Fibroblast of lung (primary cell): ENCODE measurements around the gene TTC3. TPM values are rescaled to one million over a fixed set of nuclear protein-coding genes. Genes with fewer than 3 reads are reported as not detected.

Source experiments
- DNase-seq, 2 donors: peaks; one replicate each; pipeline versions ENCODE4 v3.0.0 to v3.0.0-alpha.2; 2010; ENCODE audit warnings: low read depth in 2 of 2
- H2AFZ ChIP-seq: 2 replicates; pipeline ENCODE4 v1.5.1; 2012; ENCODE audit warnings: low read length, control low read depth, inconsistent platforms
- H3K27ac ChIP-seq: 2 replicates; pipeline ENCODE4 v1.5.1; 2011; ENCODE audit warnings: low read length, control low read depth; ENCODE audit not compliant: insufficient read depth
- H3K27me3 ChIP-seq: 2 replicates; pipeline ENCODE4 v1.5.1; 2011; ENCODE audit warnings: mild to moderate bottlenecking, low read length; ENCODE audit not compliant: control insufficient read depth, insufficient read depth
- H3K36me3 ChIP-seq: 2 replicates; pipeline ENCODE4 v1.5.1; 2011; ENCODE audit warnings: low read length; ENCODE audit not compliant: control insufficient read depth, insufficient read depth
- H3K4me1 ChIP-seq: 2 replicates; pipeline ENCODE4 v1.5.1; 2011; ENCODE audit warnings: low read length; ENCODE audit not compliant: control insufficient read depth, insufficient read depth; ENCODE audit errors: extremely low read depth
- H3K4me2 ChIP-seq: 2 replicates; pipeline ENCODE4 v1.5.1; 2011; ENCODE audit warnings: low read length, control low read depth; ENCODE audit not compliant: insufficient read depth; ENCODE audit errors: extremely low read depth
- H3K4me3 ChIP-seq, 4 experiments: fragments of 200-600 bp in 1 of 4; sonication (generic) in 1 of 4; replicated peaks in 1 of 4; 2 replicates each; pipeline ENCODE4 v1.5.1; 2011 to 2016; ENCODE audit warnings: low read length in 4 of 4, low read depth in 3 of 4, mild to moderate bottlenecking in 3 of 4, control low read depth in 2 of 4, inconsistent platforms in 1 of 4, mixed read lengths in 1 of 4; ENCODE audit not compliant: insufficient read depth in 1 of 4; ENCODE audit errors: control extremely low read depth in 1 of 4
- H3K79me2 ChIP-seq: 2 replicates; pipeline ENCODE4 v1.5.1; 2012; ENCODE audit warnings: mild to moderate bottlenecking, low read length, inconsistent platforms; ENCODE audit not compliant: control insufficient read depth, insufficient read depth
- H3K9ac ChIP-seq: 2 replicates; pipeline ENCODE4 v1.5.1; 2011; ENCODE audit warnings: mild to moderate bottlenecking, low read length, control low read depth; ENCODE audit not compliant: insufficient read depth
- H3K9me3 ChIP-seq: 2 replicates; pipeline ENCODE4 v1.5.1; 2012; ENCODE audit warnings: low read depth, low read length; ENCODE audit not compliant: control insufficient read depth, insufficient read depth
- H4K20me1 ChIP-seq: 2 replicates; pipeline ENCODE4 v1.5.1; 2011; ENCODE audit warnings: low read length; ENCODE audit not compliant: control insufficient read depth, insufficient read depth; ENCODE audit errors: extremely low read depth
- EZH2 ChIP-seq: IDR thresholded peaks from 2 replicates; pipeline ENCODE4 v1.5.1; 2012; ENCODE audit warnings: low read length, control low read depth, mild to moderate bottlenecking; ENCODE audit errors: missing control alignments
- polyA minus RNA-seq: library from RNA; depleted of rRNA, polyadenylated mRNA; stranded (reverse); fragments of >200 nt; gene quantifications from 2 replicates; pipeline ENCODE4 v1.2.3, GENCODE V29; 2011; ENCODE audit warnings: low replicate concordance
- polyA plus RNA-seq, 2 donors: library from polyadenylated mRNA; depleted of rRNA in 1 of 2; stranded (reverse) in 1 of 2; unstranded in 1 of 2; fragments of >200 nt; gene quantifications; 2 replicates each; pipeline ENCODE4 v1.2.1, GENCODE V29; 2011 to 2012; ENCODE audit warnings: missing spikeins in 1 of 2
- total RNA-seq: library from RNA; depleted of rRNA; stranded (reverse); fragments of >200 nt; gene quantifications from 2 replicates; pipeline ENCODE4 v1.2.1, GENCODE V29; 2014
- TF ChIP-seq, protein P1 (sequence below), 2 donors: IDR thresholded peaks in 1 of 2; conservative IDR thresholded peaks in 1 of 2; 1 replicate in 1 of 2; 2 replicates in 1 of 2; pipeline ENCODE4 v1.5.1; 2011 to 2012; ENCODE audit warnings: low read length in 2 of 2, control low read depth in 1 of 2, inconsistent platforms in 1 of 2, low read depth in 1 of 2, mild to moderate bottlenecking in 1 of 2

TTC3 gene, protein sequence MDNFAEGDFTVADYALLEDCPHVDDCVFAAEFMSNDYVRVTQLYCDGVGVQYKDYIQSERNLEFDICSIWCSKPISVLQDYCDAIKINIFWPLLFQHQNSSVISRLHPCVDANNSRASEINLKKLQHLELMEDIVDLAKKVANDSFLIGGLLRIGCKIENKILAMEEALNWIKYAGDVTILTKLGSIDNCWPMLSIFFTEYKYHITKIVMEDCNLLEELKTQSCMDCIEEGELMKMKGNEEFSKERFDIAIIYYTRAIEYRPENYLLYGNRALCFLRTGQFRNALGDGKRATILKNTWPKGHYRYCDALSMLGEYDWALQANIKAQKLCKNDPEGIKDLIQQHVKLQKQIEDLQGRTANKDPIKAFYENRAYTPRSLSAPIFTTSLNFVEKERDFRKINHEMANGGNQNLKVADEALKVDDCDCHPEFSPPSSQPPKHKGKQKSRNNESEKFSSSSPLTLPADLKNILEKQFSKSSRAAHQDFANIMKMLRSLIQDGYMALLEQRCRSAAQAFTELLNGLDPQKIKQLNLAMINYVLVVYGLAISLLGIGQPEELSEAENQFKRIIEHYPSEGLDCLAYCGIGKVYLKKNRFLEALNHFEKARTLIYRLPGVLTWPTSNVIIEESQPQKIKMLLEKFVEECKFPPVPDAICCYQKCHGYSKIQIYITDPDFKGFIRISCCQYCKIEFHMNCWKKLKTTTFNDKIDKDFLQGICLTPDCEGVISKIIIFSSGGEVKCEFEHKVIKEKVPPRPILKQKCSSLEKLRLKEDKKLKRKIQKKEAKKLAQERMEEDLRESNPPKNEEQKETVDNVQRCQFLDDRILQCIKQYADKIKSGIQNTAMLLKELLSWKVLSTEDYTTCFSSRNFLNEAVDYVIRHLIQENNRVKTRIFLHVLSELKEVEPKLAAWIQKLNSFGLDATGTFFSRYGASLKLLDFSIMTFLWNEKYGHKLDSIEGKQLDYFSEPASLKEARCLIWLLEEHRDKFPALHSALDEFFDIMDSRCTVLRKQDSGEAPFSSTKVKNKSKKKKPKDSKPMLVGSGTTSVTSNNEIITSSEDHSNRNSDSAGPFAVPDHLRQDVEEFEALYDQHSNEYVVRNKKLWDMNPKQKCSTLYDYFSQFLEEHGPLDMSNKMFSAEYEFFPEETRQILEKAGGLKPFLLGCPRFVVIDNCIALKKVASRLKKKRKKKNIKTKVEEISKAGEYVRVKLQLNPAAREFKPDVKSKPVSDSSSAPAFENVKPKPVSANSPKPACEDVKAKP (N-terminal part only)
- total RNA-seq = 224 and 253 TPM in 2 replicates
- polyA plus RNA-seq = 93.2 and 121 TPM in 2 replicates
- 67.1 and 109 TPM in 2 replicates for polyA plus RNA-seq (2012)
- polyA minus RNA-seq = 36.3 and 59.6 TPM in 2 replicates

DNA sequence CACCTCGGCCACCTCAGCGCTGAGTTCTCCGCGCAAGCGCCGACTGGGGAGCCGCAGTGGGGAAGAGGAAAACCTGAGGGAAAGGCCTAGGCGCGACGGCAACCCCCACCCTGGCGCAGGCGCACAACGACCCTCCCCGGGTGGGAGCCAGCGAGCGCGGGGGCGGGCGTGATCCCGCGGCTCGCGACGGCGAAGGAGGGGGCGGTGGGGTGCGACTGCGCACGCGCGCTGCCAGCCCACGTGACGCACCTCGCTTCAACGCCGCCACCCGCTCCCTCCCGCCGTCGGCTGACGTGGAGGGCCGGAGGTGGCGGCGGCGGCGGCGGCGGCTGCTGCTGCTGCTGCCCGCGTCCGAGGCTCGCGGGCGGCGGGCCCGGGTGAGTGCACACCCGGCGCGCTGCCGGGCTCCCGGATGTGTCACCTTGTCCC, at the start of gene TTC3, which contains the start of gene PIGP:
TSS of gene TTC3 (plus strand) at position 267 of the 429 bp plus-strand sequence. CDS start 14,004 bp downstream, outside the sequence.
TSS of gene PIGP (minus strand) at position 84 of the 429 bp plus-strand sequence. CDS start 556 bp downstream, outside the sequence.
- H4K20me1 ChIP-seq = no peaks in the 10 kb centered on the region
- H3K79me2 ChIP-seq = peaks cover 45% of the 10 kb centered on the region

DNA sequence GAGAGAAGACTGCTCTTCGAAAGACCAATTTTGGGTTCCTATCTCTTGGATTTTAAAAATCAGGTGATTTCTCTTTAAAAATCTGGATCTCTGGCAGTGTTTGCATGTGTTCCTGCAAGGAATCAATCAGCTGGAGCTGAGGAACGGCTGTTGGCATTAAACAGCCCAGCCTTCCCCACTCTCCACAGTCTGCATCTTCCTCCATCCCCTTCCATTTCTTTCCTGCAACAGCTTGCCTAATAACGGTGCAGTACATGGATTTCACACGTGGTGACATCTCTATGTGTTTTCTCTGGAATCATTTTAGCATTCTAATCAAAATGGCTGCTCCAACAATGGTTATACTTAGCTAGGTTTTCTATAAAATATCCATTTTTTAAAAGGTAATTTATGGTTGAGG, 46.6 kb upstream of the TTC3 start:
- Histone ChIP-seq H2AFZ (no peak overlapping the region), H3K27me3 (peaks cover 2% of the 10 kb centered on the region), H3K4me3 (no peak overlapping the region), H3K36me3 (no peaks in the 10 kb centered on the region), H3K4me1 (no peaks in the 10 kb centered on the region), H3K9ac (no peak overlapping the region), H3K4me2 (no peak overlapping the region), H3K79me2 (no peaks in the 10 kb centered on the region), H3K27ac (no peak overlapping the region), H4K20me1 (no peaks in the 10 kb centered on the region), H3K9me3 (no peaks in the 10 kb centered on the region)
- TF ChIP-seq, protein P1, sequence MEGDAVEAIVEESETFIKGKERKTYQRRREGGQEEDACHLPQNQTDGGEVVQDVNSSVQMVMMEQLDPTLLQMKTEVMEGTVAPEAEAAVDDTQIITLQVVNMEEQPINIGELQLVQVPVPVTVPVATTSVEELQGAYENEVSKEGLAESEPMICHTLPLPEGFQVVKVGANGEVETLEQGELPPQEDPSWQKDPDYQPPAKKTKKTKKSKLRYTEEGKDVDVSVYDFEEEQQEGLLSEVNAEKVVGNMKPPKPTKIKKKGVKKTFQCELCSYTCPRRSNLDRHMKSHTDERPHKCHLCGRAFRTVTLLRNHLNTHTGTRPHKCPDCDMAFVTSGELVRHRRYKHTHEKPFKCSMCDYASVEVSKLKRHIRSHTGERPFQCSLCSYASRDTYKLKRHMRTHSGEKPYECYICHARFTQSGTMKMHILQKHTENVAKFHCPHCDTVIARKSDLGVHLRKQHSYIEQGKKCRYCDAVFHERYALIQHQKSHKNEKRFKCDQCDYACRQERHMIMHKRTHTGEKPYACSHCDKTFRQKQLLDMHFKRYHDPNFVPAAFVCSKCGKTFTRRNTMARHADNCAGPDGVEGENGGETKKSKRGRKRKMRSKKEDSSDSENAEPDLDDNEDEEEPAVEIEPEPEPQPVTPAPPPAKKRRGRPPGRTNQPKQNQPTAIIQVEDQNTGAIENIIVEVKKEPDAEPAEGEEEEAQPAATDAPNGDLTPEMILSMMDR (conservative IDR thresholded peaks at IDR 0.05 in 1 of 2, IDR thresholded peaks at IDR 0.05 in 1 of 2; ENCODE audit: low read depth in 1 of 2, low read length in 2 of 2) = no peak
- TF ChIP-seq EZH2 = no peak
- DNase-seq = no peak

More for the DNA sequence above, at the start of gene TTC3, which contains the start of gene PIGP:
- Histone ChIP-seq H2AFZ (peak within 1 kb of the TSS; percentile 41), H3K27ac (peak within 1 kb of the TSS; percentile 91), H3K4me3 (peak within 1 kb of the TSS; percentile 72 to 94 (median 92)), H3K4me1 (peaks cover 4% of the 10 kb centered on the region), H3K9me3 (no peaks in the 10 kb centered on the region), H3K27me3 (no peaks in the 10 kb centered on the region), H3K4me2 (peak within 1 kb of the TSS; percentile 97), H3K9ac (peak within 1 kb of the TSS; percentile 95), H3K36me3 (no peaks in the 10 kb centered on the region)
- peak; percentile 92 to 95 for DNase-seq
- TF ChIP-seq, protein P1 (conservative IDR thresholded peaks at IDR 0.05 in 1 of 2, IDR thresholded peaks at IDR 0.05 in 1 of 2; ENCODE audit: low read depth in 1 of 2, low read length in 2 of 2) = no peak
- no peak for TF ChIP-seq EZH2
